ENCODE measurements around the gene ACTMAP. TPM values are rescaled to one million over a fixed set of nuclear protein-coding genes. Genes with fewer than 3 reads are reported as not detected.

ACTMAP gene
- total RNA-seq, 3 donors from 2014 or later (not counting 1 experiment from before 2014, with no cell fraction given) = 5.9 to 9.6 (median 8.2) TPM

DNA sequence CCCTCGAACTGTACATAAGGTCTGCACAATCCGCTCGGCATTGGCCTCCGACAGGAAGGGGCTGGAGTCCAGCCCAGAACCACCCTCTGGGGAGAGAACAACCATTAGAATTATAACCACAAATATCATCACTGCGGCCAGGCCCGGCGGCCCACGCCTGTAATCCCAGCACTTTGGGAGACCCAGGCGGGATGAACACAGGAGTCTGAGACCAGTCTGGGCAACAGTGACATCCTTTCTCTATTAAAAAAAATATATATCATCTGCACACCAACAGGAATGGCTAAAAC lies 45.0 kb downstream of the ACTMAP start:
- H3K27ac Mint-ChIP-seq = no peak overlapping the region
- H3K9me3 Mint-ChIP-seq = no peaks in the 10 kb centered on the region

GRCh38 chr19:40704491-40705361 lies 45.6 kb downstream of the ACTMAP start:
- H3K36me3 Mint-ChIP-seq = peaks cover 13% of the 10 kb centered on the region
- H3K36me3 ChIP-seq (ENCODE audit: control insufficient read depth, insufficient read depth, low read length) = peaks cover 60% of the 10 kb centered on the region
- H3K4me1 Mint-ChIP-seq = peaks cover 0 to 13% of the 10 kb centered on the region in 2 donors
- no peak for ATAC-seq
- H3K4me3 ChIP-seq (ENCODE audit: low read length) = no peak overlapping the region
- intact Hi-C loops (cut with micrococcal nuclease) = no loop called here
- no peak overlapping the region for H3K4me3 Mint-ChIP-seq
- H3K27ac ChIP-seq (ENCODE audit: low read length) = no peak overlapping the region
- H3K4me1 ChIP-seq (ENCODE audit: control insufficient read depth, insufficient read depth, low read length) = no peaks in the 10 kb centered on the region
- H3K9me3 Mint-ChIP-seq = no peaks in the 10 kb centered on the region
- no peaks in the 10 kb centered on the region for H3K27me3 Mint-ChIP-seq (ENCODE audit: low read depth in 2 of 2)
- TF ChIP-seq, protein P1, sequence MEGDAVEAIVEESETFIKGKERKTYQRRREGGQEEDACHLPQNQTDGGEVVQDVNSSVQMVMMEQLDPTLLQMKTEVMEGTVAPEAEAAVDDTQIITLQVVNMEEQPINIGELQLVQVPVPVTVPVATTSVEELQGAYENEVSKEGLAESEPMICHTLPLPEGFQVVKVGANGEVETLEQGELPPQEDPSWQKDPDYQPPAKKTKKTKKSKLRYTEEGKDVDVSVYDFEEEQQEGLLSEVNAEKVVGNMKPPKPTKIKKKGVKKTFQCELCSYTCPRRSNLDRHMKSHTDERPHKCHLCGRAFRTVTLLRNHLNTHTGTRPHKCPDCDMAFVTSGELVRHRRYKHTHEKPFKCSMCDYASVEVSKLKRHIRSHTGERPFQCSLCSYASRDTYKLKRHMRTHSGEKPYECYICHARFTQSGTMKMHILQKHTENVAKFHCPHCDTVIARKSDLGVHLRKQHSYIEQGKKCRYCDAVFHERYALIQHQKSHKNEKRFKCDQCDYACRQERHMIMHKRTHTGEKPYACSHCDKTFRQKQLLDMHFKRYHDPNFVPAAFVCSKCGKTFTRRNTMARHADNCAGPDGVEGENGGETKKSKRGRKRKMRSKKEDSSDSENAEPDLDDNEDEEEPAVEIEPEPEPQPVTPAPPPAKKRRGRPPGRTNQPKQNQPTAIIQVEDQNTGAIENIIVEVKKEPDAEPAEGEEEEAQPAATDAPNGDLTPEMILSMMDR (IDR thresholded peaks at IDR 0.05) = no peak
- WGBS (ENCODE audit: insufficient coverage) = 95% methylated on average over 17 of the region's 18 CpGs
- no peaks in the 10 kb centered on the region for H3K9me3 ChIP-seq (ENCODE audit: control insufficient read depth, insufficient read depth, low read length)
- no peaks in the 10 kb centered on the region for H3K27me3 ChIP-seq (ENCODE audit: control insufficient read depth, insufficient read depth, low read length)
- DNase-seq = no peak
- no peak overlapping the region for H3K27ac Mint-ChIP-seq

More for the DNA sequence above, 45.0 kb downstream of the ACTMAP start:
- Histone ChIP-seq H3K27me3 (ENCODE audit: control insufficient read depth, insufficient read depth, low read length) (no peaks in the 10 kb centered on the region), H3K4me3 (ENCODE audit: low read length) (no peak overlapping the region), H3K36me3 (ENCODE audit: control insufficient read depth, insufficient read depth, low read length) (peaks cover 59% of the 10 kb centered on the region), H3K9me3 (ENCODE audit: control insufficient read depth, insufficient read depth, low read length) (no peaks in the 10 kb centered on the region), H3K27ac (ENCODE audit: low read length) (no peak overlapping the region), H3K4me1 (ENCODE audit: control insufficient read depth, insufficient read depth, low read length) (no peaks in the 10 kb centered on the region)
- Mint-ChIP-seq H3K4me1 (peaks cover 0 to 13% of the 10 kb centered on the region in 2 donors), H3K4me3 (no peak overlapping the region), H3K27me3 (ENCODE audit: low read depth in 2 of 2) (no peaks in the 10 kb centered on the region), H3K36me3 (peaks cover 13% of the 10 kb centered on the region)
- TF ChIP-seq, protein P1 (IDR thresholded peaks at IDR 0.05) = no peak
- intact Hi-C loops (cut with micrococcal nuclease) = no loop called here
- 95% methylated on average over 9 of the region's 9 CpGs for WGBS (ENCODE audit: insufficient coverage)
- DNase-seq (no peak), ATAC-seq (no peak)

DNA sequence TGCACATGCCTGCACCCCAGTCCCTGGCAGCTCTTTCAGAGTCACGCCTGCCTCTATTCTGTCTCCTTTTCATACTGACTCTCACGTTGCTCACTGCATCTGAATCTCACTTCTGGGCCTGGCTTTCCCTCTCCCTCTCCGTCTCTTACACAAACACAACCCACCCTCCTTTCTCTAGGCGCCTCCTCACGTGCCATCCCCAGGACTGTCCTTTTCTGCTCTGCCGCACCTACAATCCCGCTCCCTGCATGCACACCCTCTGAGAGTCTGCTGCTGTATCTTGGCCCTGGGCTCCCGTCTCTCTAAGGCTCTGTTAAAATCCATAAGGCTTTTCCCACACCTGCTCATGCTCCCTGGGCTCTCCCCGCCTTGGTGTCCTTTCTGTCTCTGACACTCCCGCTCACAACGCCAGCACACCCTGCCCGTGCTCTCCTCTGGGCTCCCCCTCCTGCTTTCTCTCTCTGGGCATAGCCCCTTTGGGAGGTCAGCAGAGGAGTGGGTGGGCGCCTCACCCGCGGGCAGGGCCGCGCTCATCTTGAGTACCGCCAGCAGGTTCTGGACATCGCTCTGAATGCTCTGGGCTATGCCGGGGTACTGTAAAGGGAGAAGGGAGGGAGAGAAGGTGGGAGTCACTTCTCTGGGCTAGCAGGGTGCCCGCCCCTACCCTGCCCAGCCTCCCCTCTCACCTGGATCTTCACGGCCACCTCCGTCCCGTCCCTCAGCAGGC lies 47.1 kb downstream of the ACTMAP start:
- no peaks in the 10 kb centered on the region for H3K27me3 ChIP-seq (ENCODE audit: control insufficient read depth, insufficient read depth, low read length)
- DNase-seq (no peak), ATAC-seq (no peak)
- peaks cover 52% of the 10 kb centered on the region for H3K36me3 ChIP-seq (ENCODE audit: control insufficient read depth, insufficient read depth, low read length)
- H3K4me1 ChIP-seq (ENCODE audit: control insufficient read depth, insufficient read depth, low read length) = no peaks in the 10 kb centered on the region
- peaks cover 7% of the 10 kb centered on the region for H3K36me3 Mint-ChIP-seq
- no peaks in the 10 kb centered on the region for H3K9me3 ChIP-seq (ENCODE audit: control insufficient read depth, insufficient read depth, low read length)
- H3K27me3 Mint-ChIP-seq (ENCODE audit: low read depth in 2 of 2) = no peaks in the 10 kb centered on the region
- H3K4me3 ChIP-seq (ENCODE audit: low read length) = no peak overlapping the region
- WGBS (ENCODE audit: insufficient coverage) = 99% methylated on average over 21 of the region's 24 CpGs
- TF ChIP-seq, protein P1 (IDR thresholded peaks at IDR 0.05) = no peak
- no peaks in the 10 kb centered on the region for H3K9me3 Mint-ChIP-seq
- intact Hi-C loops (cut with micrococcal nuclease) = no loop called here
- no peak overlapping the region for H3K4me3 Mint-ChIP-seq
- peaks cover 0 to 13% of the 10 kb centered on the region in 2 donors for H3K4me1 Mint-ChIP-seq
- peak overlapping the region in 1 of 2 donors; percentile 48 for H3K27ac Mint-ChIP-seq
- H3K27ac ChIP-seq (ENCODE audit: low read length) = no peak overlapping the region
